ENCODE data around the gene CHSY1. TPM values are rescaled to one million over a fixed set of nuclear protein-coding genes. Genes with fewer than 3 reads are reported as not detected.

Gene CHSY1
- total and polyA plus RNA-seq, 2 of the 13 experiments (the other 11 are each of a cell fraction or from before 2014, with no cell fraction given) = 13.3 to 13.7 TPM

- TF ChIP-seq ZNF383 (CRISPR knock-in tag; IDR thresholded peaks at IDR 0.05; ENCODE audit: borderline replicate concordance) (no peak), ZFY (CRISPR knock-in tag; IDR thresholded peaks at IDR 0.05) (peak; percentile 66; the same call in 1 of the 2 replicates), MXD4 (CRISPR knock-in tag; IDR thresholded peaks at IDR 0.05) (peak; percentile 65; the same call in 1 of the 2 replicates), ZNF296 (CRISPR knock-in tag; conservative IDR thresholded peaks at IDR 0.05) (no peak), MNT (IDR thresholded peaks at IDR 0.05) (no peak), ZNF441 (CRISPR knock-in tag; IDR thresholded peaks at IDR 0.05; ENCODE audit: borderline replicate concordance) (no peak), ZNF724P (CRISPR knock-in tag; IDR thresholded peaks at IDR 0.05; ENCODE audit: borderline replicate concordance) (no peak), HNF1A (IDR thresholded peaks at IDR 0.05; ENCODE audit: low read depth) (no peak), HNF1A (CRISPR knock-in tag; IDR thresholded peaks at IDR 0.05; ENCODE audit: borderline replicate concordance) (peak; percentile 21; the same call in 1 of the 2 replicates), ZNF597 (CRISPR knock-in tag; IDR thresholded peaks at IDR 0.05) (no peak), REPIN1 (CRISPR knock-in tag; IDR thresholded peaks at IDR 0.05; ENCODE audit: borderline replicate concordance, low read depth) (peak; percentile 36; the same call in 1 of the 2 replicates), ZZZ3 (CRISPR knock-in tag; IDR thresholded peaks at IDR 0.05; ENCODE audit: borderline replicate concordance) (no peak), PHF21A (CRISPR knock-in tag; IDR thresholded peaks at IDR 0.05) (peak; percentile 57; the same call in 1 of the 2 replicates), RFXAP (CRISPR knock-in tag; IDR thresholded peaks at IDR 0.05; ENCODE audit: borderline replicate concordance) (0 out of 2 replicates have a peak, but pooled peaks have one; percentile 51), ZNF589 (CRISPR knock-in tag; conservative IDR thresholded peaks at IDR 0.05) (no peak), POLR2A (IDR thresholded peaks at IDR 0.05; ENCODE audit: insufficient read depth in 1 of 2, low read depth in 2 of 2, low read length in 2 of 2) (peak; percentile 35 to 80; a peak in 3 of 4 replicates)
- TF ChIP-seq, protein P1, sequence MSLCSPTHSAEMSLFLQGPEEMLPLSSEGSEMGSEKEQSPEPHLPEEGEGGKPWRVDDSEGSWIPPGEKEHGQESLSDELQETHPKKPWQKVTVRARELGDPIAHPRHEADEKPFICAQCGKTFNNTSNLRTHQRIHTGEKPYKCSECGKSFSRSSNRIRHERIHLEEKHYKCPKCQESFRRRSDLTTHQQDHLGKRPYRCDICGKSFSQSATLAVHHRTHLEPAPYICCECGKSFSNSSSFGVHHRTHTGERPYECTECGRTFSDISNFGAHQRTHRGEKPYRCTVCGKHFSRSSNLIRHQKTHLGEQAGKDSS (CRISPR knock-in tag; IDR thresholded peaks at IDR 0.05; ENCODE audit: borderline replicate concordance, low read depth) = no peak
- TF ChIP-seq, protein P2, sequence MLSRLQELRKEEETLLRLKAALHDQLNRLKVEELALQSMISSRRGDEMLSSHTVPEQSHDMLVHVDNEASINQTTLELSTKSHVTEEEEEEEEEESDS (CRISPR knock-in tag; IDR thresholded peaks at IDR 0.05; ENCODE audit: borderline replicate concordance) = no peak
- TF ChIP-seq, protein P3, sequence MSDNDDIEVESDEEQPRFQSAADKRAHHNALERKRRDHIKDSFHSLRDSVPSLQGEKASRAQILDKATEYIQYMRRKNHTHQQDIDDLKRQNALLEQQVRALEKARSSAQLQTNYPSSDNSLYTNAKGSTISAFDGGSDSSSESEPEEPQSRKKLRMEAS (IDR thresholded peaks at IDR 0.05) = peak; percentile 78
- TF ChIP-seq, protein P4, sequence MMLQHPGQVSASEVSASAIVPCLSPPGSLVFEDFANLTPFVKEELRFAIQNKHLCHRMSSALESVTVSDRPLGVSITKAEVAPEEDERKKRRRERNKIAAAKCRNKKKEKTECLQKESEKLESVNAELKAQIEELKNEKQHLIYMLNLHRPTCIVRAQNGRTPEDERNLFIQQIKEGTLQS (CRISPR knock-in tag; IDR thresholded peaks at IDR 0.05) = 0 out of 2 replicates have a peak, but pooled peaks have one; percentile 34
Observed at GRCh38 chr15:101251830-101252820, at the start of gene CHSY1 (continued).

Measured in HepG2 (cell line).